BJ (cell line): ENCODE measurements around the gene RGS11. TPM values are rescaled to one million over a fixed set of nuclear protein-coding genes. Genes with fewer than 3 reads are reported as not detected.

Experiments
- CTCF ChIA-PET: fragments of 350-600 bp; formaldehyde crosslinking; extraction: SDS; loops from one replicate; lab custom pipeline; 2021; ENCODE audit warnings: antibody characterized with exemption, inconsistent platforms; lab: Yijun Ruan, JAX
- POLR2A ChIA-PET: fragments of 300-600 bp; sonication (Branson Sonifier 250); formaldehyde crosslinking; extraction: SDS; loops from one replicate; lab custom pipeline; 2021; ENCODE audit warnings: antibody characterized with exemption; lab: Charles Lee
- DNase-seq: peaks from one replicate; pipeline ENCODE4 v3.0.0-alpha.2; 2011; ENCODE audit warnings: low read depth
- H3K27me3 ChIP-seq: 2 replicates; pipeline ENCODE4 v1.6.0; 2011; ENCODE audit warnings: low read length; ENCODE audit not compliant: control insufficient read depth, insufficient read depth
- H3K36me3 ChIP-seq: 2 replicates; pipeline ENCODE4 v1.5.1; 2011; ENCODE audit warnings: low read length; ENCODE audit not compliant: control insufficient read depth, insufficient read depth
- H3K4me3 ChIP-seq: 2 replicates; pipeline ENCODE4 v1.5.1; 2011; ENCODE audit warnings: low read depth, mild to moderate bottlenecking, control low read depth, low read length
- polyA plus RNA-seq: library from polyadenylated mRNA; depleted of rRNA; stranded (reverse); fragments of >200 nt; gene quantifications from 2 replicates; pipeline ENCODE4 v1.2.3, GENCODE V29; 2011; rRNA removed
- TF ChIP-seq, protein P1 (sequence below): IDR thresholded peaks from 2 replicates; pipeline ENCODE4 v1.5.1; 2011; ENCODE audit warnings: low read depth, mild to moderate bottlenecking, control low read depth, inconsistent platforms, low read length, moderate library complexity; ENCODE audit not compliant: insufficient read depth

The RGS11 gene
- polyA plus RNA-seq, 1 experiment, result 2.2 TPM

DNA sequence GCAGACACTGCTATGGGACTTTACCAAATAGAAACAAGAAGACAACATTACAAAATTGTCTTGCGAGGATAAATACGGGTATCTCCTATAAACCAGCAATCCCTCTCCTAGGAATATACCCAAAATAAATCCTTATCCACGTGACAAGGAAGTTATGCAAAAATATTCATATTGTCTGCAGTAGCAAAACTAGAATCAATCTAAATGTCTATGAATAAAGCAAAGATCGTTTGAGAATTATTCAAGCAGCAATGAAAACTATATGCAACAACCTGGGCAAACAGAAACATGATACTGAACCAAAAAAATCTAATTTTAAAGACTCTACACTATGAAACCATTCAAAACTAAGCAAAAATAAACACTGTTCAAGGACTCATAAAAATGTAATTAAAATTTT lies 55.7 kb downstream of the RGS11 start:
- TF ChIP-seq, protein P1, sequence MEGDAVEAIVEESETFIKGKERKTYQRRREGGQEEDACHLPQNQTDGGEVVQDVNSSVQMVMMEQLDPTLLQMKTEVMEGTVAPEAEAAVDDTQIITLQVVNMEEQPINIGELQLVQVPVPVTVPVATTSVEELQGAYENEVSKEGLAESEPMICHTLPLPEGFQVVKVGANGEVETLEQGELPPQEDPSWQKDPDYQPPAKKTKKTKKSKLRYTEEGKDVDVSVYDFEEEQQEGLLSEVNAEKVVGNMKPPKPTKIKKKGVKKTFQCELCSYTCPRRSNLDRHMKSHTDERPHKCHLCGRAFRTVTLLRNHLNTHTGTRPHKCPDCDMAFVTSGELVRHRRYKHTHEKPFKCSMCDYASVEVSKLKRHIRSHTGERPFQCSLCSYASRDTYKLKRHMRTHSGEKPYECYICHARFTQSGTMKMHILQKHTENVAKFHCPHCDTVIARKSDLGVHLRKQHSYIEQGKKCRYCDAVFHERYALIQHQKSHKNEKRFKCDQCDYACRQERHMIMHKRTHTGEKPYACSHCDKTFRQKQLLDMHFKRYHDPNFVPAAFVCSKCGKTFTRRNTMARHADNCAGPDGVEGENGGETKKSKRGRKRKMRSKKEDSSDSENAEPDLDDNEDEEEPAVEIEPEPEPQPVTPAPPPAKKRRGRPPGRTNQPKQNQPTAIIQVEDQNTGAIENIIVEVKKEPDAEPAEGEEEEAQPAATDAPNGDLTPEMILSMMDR, result no peak
- ChIA-PET POLR2A (no interaction called here), CTCF (interaction anchor here (1.1 kb wide), 1 partner anchor 111 kb away, joined by 3 read pairs; no protein-coding TSS in a partner anchor)
- Histone ChIP-seq H3K36me3 (peaks cover 22% of the 10 kb centered on the region), H3K27me3 (no peaks in the 10 kb centered on the region), H3K4me3 (no peak overlapping the region)
- no peak for DNase-seq

Other genes with a start within 250 kb of the RGS11 start
- gene POLR3K, start 222.3 kb downstream of the RGS11 start, polyA plus RNA-seq, result 14.3 and 14.6 TPM in 2 replicates
- 23.6 and 34.6 TPM in 2 replicates for gene SNRNP25, start 222.1 kb downstream of the RGS11 start, polyA plus RNA-seq
- 47.9 and 94.2 TPM in 2 replicates for gene RHBDF1, start 203.3 kb downstream of the RGS11 start, polyA plus RNA-seq
- 73.3 and 117 TPM in 2 replicates for gene MPG, start 197.7 kb downstream of the RGS11 start, polyA plus RNA-seq
- gene NPRL3, start 137.3 kb downstream of the RGS11 start, polyA plus RNA-seq, result 7.7 and 17.9 TPM in 2 replicates
- not detected in 2 replicates for gene HBZ, start 123.3 kb downstream of the RGS11 start, polyA plus RNA-seq
- gene HBM, start 110.0 kb downstream of the RGS11 start, polyA plus RNA-seq, result not detected in 2 replicates
- 0.17 TPM in 1 of 2 replicates, not detected in the other for gene HBA2, start 103.1 kb downstream of the RGS11 start, polyA plus RNA-seq
- gene HBA1, start 99.3 kb downstream of the RGS11 start, polyA plus RNA-seq, result 0.20 TPM in 1 of 2 replicates, not detected in the other
- gene HBQ1, start 95.5 kb downstream of the RGS11 start, polyA plus RNA-seq, result 0.18 TPM in 1 of 2 replicates, not detected in the other
- 23.3 and 29.1 TPM in 2 replicates for gene LUC7L, start 46.5 kb downstream of the RGS11 start, polyA plus RNA-seq
- gene FAM234A, start 41.1 kb downstream of the RGS11 start, polyA plus RNA-seq, result 39.4 and 75.5 TPM in 2 replicates
- gene ARHGDIG, start 4.6 kb upstream of the RGS11 start, polyA plus RNA-seq, result 0.22 and 0.51 TPM in 2 replicates
- gene PDIA2, start 7.2 kb upstream of the RGS11 start, polyA plus RNA-seq, result 0.13 TPM in 1 of 2 replicates, not detected in the other
- 4.0 and 4.3 TPM in 2 replicates for gene AXIN1, start 76.8 kb upstream of the RGS11 start, polyA plus RNA-seq
- gene MRPL28, start 94.6 kb upstream of the RGS11 start, polyA plus RNA-seq, result 143 and 188 TPM in 2 replicates
- 65.2 and 131 TPM in 2 replicates for gene PGAP6, start 106.0 kb upstream of the RGS11 start, polyA plus RNA-seq
- 227 and 290 TPM in 2 replicates for gene NME4, start 121.3 kb upstream of the RGS11 start, polyA plus RNA-seq
- gene DECR2, start 125.9 kb upstream of the RGS11 start, polyA plus RNA-seq, result 14.7 and 23.6 TPM in 2 replicates
- gene RAB11FIP3, start 149.7 kb upstream of the RGS11 start, polyA plus RNA-seq, result 8.6 and 13.3 TPM in 2 replicates